Measurements from ENCODE around the gene LAMA2. TPM values are rescaled to one million over a fixed set of nuclear protein-coding genes. Genes with fewer than 3 reads are reported as not detected.

The LAMA2 gene
- total RNA-seq, 1 experiment from 2014 or later, result 8.2 TPM

DNA sequence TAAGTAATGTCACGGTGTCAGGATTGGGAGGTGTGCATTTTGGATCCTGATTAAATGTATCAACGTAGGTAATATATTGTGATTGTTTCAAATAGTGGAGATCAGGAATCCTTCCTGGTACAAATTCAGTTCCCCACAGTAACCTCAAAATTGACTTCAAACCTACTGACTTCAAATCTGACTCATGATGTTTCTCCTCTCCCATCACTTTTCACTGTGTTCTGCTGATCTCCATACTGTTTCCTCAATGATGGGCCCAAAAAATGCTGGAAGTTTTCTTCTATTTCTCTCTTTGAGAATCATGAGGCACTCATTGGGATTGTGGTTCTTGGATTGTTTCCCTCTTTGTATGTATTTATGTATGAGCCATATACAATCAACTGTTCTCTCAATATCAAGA is 35.9 kb downstream of the LAMA2 start (continued):
- TF ChIP-seq REST (IDR thresholded peaks at IDR 0.05; ENCODE audit: low read depth) (no peak), EZH2 (IDR thresholded peaks at IDR 0.05) (no peak), ELF1 (IDR thresholded peaks at IDR 0.05; ENCODE audit: borderline replicate concordance, low read depth) (no peak), POLR2A (IDR thresholded peaks at IDR 0.05; ENCODE audit: borderline replicate concordance, extremely low read depth, insufficient read depth, insufficient read length) (no peak), FOSL1 (IDR thresholded peaks at IDR 0.05; ENCODE audit: low read depth) (no peak)

DNA sequence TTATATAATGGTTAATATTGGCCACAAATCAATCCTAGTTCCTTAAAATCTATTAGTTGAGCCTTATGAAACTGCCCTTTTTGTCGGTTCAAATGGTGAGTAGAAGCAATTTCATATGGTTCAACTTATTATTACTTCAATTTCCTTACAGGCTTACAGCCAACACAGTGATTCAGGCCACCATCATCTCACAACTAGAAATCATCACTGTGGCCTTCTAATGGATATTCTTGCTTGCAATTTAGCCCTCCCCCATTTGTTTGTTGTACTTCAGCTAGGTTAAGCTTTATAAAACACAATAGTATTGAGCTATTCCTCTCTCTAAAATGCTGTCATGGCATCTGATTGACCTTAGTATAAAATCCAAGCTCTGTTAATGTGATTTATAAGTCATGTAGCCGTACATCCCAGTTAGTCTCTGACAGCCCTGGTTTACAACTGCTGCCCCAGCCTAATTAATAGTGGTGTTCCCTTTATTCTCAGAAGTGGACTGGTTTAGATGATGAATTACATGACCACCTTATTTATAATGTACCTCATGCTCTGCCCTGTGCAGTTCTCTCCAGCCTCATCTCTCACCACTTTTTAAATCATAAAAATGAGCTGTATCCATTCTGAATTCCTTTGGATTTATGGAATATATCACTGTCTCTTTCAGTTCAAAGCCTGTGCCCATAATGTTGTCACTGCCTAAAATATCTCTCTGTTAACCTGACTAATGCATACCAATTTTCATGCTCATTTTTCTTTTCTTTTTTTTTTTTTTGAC is 36.7 kb downstream of the LAMA2 start:
- ChIA-PET RAD21 (ENCODE audit: low non-redundant PET in 1 of 2, low total read pairs in 2 of 2, uncharacterized antibody in 2 of 2, unreplicated experiment in 2 of 2) (no interaction called here), POLR2A (no interaction called here), CTCF (no interaction called here)
- DNase-seq (ENCODE audit: low read depth, low spot score), result no peak
- no peaks in the 10 kb centered on the region for H3K79me2 ChIP-seq (ENCODE audit: insufficient read depth, low read length)
- BruUV-seq (replicated peaks), result no TSS peak
- no peaks in the 10 kb centered on the region for H3K4me1 ChIP-seq (ENCODE audit: control insufficient read depth in 1 of 2, insufficient read depth in 2 of 2, low read length in 2 of 2)
- H3K4me3 ChIP-seq (replicated peaks in 1 of 2; ENCODE audit: low read depth in 1 of 2, low read length in 2 of 2), result no peak overlapping the region
- no peak overlapping the region for H2AFZ ChIP-seq (ENCODE audit: low read depth, low read length, poor library complexity, severe bottlenecking)
- intact Hi-C loops (cut with micrococcal nuclease), result no loop called here
- H3K9me3 ChIP-seq (ENCODE audit: control insufficient read depth in 1 of 2, insufficient read depth in 1 of 2, low read depth in 1 of 2, low read length in 2 of 2), result no peaks in the 10 kb centered on the region
- H3K4me2 ChIP-seq (ENCODE audit: low read length), result no peak overlapping the region
- no peaks in the 10 kb centered on the region for H3K36me3 ChIP-seq (ENCODE audit: control insufficient read depth in 1 of 2, insufficient read depth in 2 of 2, low read length in 2 of 2)
- no peak for TF ChIP-seq CTCF (IDR thresholded peaks at IDR 0.05 in 2 of 3, conservative IDR thresholded peaks at IDR 0.05 in 1 of 3; ENCODE audit: borderline replicate concordance in 1 of 3, insufficient read depth in 1 of 3, low read depth in 2 of 3, low read length in 2 of 3)
- no peak for TF ChIP-seq RAD21 (IDR thresholded peaks at IDR 0.05; ENCODE audit: low read depth)
- TF ChIP-seq ZFX (IDR thresholded peaks at IDR 0.05), result no peak
- no peak overlapping the region for H3K27ac ChIP-seq (ENCODE audit: low read depth, low read length)
- no peaks in the 10 kb centered on the region for H3K9me2 ChIP-seq (ENCODE audit: insufficient read depth)
- no peak for ATAC-seq
- no peaks in the 10 kb centered on the region for H3K27me3 ChIP-seq (ENCODE audit: insufficient read depth, low read length)
- H3K9ac ChIP-seq (ENCODE audit: low read length), result no peak overlapping the region
- H4K20me1 ChIP-seq (ENCODE audit: insufficient read depth), result no peaks in the 10 kb centered on the region
